GF-D8 (cell line): ENCODE results near the gene TUNAR.
"Not testable (repeated sequence)": the region's sequence is repeated elsewhere in the genome, so short reads cannot be mapped to it uniquely, and the experiment has no call there.

Source experiments
- DNase-seq: peaks from one replicate; lab custom pipeline; 2025; lab: John Stamatoyannopoulos, UW

TUNAR gene

DNA sequence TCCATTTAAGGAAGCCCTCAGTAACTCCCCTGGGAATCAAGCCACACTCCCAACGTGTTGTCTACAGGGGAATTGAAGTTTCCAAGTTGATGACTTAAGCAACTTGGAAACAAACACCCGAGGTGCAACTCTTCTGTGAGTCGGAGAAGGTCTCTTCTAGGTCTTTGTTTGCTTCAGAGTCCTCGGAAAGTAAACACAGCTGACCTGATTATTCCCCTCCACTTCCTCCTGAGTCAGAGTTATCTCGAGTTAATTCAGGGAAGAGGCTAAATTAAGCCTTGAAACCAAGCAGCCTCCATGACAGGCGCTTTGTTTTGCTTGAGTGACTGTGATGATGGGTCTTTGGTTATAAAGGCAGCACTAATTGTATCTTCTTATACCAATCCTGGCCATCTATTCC, 41.8 kb downstream of the TUNAR start:
- no peak for DNase-seq

DNA sequence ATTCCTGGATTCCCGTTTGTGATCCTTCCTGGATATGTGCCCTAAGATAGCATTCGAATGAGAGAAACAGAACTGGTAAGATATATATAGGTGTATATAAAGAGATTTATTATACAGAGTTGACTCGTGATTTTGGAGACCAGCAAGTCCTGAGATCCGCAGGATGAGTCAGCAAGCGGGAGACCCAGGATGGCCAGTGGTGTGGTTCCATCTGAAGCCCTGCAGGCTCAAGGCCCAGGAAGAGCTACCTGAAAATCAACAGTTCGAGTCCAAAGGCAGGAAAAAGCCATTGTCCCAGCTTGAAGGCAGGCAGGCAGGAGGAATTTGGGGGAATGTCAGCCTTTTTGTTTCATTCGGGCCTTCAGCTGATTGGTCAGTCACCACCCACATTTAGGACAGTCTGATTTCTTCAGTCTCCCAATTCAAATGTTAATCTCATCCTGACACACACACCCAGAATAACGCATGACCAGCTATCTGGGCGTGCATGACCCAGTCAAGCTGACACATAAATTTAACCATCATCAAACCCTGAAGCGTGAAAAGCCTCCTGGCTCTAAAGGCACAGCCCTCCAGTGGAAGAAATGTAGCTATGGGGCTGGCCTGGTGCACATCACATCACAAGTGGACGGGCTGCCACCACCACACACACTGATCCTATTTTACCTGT, 44.3 kb downstream of the TUNAR start:
- DNase-seq, result no peak

DNA sequence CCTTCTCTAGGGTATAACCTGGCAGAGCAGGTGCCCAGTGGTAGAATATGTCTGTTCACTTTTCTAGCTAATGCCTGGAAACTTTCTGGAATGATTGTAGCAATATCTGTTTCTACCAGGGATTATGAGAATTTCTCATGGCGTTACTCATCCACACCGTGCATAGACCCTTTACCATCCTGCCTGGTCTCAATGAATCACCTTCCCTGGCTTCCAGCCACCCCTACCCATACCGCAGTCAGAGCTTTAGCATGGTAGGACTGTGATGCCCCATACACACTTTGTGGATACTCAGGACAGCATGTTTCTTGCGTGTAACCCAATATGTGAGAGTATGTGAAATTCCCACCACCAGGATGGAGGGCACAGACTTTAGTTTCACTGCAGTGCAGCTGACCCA, 45.4 kb downstream of the TUNAR start:
- DNase-seq, result no peak

DNA sequence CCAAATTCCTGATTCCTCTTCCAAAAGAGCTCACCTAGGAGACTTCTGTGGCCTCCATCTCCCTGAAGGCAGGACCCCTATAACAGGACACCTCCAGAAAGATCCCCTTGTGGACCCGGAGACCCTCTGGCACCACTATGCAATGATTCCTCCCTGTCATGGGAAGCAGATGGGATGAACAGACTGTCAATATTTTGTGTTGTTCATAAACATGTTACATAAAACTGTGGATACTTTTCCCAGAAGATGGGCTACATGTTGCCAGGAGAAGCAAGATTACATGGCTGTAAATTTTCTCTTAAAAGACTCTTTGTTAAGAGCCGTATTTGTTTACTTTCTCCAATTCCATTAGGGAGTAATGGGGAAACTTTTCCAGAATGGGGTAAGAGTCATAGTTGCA, 52.1 kb downstream of the TUNAR start:
- DNase-seq, result no peak

DNA sequence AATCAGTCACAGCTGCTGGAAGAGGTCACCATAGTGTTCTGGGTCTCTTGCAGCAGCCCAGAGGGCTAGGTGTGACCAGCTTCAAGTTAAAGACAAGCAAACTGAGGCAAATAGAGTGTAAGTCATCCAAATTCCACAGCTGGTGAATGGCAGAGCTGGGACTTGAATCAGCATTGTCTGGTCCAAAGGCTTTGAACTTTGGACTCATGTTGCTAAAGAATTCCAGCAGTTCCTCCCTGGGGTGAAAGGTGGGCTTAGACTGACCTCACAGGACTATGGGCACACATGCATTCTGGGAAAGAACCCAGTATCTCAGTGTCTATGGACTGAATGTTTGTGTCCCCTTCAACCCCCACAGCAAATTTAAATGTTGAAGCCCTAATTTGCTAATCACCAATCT, 54.8 kb downstream of the TUNAR start:
- DNase-seq, result no peak

DNA sequence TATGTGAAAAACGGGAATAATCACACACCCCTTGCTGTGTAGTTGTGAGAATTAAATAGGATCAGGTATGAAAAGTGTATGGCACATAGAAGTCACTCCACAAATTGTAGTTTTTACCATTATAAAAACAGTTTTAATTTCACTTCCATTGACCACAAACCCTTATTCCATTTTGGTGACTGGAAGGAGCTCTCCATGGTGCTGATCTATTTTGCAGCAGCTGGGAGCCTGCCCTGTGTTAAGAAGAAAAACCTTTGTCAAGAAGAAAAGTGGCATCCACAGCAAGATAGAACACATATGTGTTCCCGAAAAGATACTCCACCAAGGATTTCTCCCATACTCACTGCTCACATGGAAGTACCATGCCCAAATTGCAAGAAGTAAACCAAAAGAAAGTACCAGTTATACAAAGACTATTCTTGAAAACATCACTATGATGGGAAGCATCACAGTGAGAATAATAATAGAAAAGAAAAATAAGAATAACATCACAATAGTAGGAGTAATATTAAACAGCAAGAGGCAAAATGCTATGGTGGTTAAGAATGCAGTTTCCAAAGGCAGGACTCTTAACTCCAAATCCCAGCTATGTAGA, 58.7 kb downstream of the TUNAR start:
- no peak for DNase-seq

DNA sequence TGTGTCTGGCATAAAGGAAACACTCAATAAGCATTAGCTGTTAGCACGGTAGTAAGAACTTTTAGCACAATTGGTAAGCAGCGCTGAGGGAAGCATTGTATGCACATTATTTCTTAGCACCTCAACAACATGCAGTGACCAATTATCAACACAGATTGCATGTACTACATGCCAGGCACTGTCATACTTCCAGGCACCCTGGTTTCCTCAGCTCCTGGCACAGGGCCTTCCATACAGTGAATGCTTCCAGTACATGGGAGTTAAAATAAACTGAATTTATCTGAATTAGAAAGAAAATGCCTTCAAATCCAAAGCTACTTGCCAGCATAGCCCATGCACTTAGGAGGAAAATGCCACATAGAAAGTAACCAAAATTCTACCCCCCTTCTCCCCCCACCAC, 59.4 kb downstream of the TUNAR start:
- no peak for DNase-seq

GRCh38 chr14:95939335-95939734, 62.7 kb downstream of the TUNAR start:
- DNase-seq, result no peak

DNA sequence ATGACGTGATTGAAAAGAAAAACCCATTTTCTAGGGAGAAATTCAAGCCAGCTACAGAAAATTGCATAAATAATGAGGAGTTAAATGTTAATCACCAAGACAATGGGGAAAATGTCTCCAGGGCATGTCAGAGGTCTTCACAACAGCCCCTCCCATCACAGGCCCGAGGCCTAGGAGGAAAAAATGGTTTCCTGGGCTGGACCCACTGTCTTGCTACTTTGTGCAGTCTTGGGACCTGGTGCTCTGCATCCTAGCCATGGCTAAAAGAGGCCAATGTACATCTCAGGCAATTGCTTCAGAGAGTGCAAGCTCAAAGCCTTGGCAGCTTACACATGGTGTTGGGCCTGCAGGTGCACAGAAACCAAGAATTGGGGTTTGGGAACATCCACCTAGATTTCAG, 65.3 kb downstream of the TUNAR start:
- DNase-seq, result no peak

DNA sequence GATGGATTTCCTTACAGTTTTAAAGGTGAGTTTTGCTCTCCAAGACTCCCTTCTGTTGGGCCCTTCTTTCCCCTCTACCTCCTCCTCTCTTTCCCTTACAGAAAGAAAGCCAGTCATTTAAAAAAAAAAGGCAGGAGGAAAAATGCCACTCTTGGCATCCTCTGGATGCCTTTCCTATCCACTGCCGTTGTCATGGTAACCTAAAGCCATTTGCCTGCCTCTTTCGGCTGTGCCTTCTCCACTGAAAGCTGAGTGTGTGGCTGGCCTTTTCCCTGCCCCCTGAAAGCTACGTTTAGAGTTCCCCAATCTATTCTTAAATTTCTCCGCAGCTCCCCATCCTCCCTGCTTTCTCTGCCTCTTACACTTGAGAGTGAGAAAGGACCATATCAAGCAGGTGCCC, 67.1 kb downstream of the TUNAR start:
- no peak for DNase-seq

- DNase-seq, result no peak
These were observed 67.8 kb downstream of the TUNAR start for GRCh38 chr14:95944462-95944861.

- no peak for DNase-seq
These were observed 70.2 kb downstream of the TUNAR start for GRCh38 chr14:95946867-95947266.

DNA sequence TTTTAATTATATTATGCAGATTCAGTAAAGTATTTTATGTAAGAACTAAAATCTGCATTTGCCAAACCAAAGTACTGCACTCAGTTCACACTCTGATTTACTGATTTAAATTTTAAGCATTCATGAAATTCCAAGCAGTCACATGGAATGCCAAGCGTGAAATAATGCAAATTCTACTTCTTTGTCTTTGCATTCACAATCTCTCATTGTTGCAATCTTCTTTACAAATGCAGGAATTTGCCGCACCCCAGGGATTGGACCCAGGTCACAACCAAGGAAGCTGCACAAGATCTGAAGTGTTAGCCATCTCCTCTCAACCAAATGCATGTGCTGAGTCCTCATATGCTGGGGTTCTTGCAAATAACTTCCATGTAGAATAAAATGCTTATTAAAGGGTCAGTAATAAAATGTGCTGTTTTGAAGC, 71.9 kb downstream of the TUNAR start:
- no peak for DNase-seq

DNA sequence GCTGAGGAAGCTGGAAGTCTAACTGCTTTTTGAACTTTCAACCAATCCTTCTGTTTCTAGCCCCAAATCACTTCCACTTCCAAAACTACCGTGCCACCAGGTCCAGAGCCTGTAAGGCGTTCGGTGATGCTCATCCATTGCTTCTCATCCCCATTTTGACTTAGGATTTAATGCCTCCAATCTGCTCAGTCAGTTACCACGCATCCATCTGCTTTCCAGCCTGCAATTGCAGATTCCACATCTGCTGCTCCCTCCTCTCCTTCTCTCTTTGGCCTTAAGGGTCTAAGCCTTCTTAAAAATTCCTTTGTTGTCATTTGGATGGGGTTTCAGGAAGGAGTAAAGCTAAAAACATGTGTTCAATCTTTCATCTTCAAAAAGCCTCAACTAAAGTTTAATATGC, 74.7 kb downstream of the TUNAR start:
- DNase-seq, result no peak

DNA sequence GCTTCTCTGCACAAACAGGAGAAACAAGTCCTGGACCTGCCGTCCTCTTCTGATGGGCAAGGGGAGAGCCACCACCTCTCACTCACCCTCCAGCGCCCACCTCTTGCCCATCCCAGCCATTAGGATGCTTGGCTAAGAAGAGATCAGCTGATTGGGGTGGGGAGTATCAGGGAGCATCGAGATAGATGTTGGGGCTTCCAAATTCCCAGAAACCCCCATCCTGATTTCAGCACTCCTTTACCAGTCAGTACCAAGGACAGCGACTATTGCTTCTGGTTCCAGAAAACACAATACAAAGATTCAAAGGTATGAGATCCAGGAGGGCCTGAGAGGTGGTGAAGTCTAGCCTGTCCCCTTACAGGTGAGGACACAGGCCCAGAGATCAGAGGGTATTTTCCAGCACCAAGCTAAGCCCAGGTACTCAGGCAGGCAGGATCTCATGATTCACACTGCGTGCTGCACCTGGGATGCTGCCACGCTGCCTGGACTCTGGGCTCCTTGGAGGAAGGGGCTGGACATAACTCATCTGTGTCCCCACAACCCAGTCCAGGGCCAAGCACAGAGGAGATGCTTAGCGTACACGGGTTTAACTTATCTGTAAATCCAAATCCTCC, 76.6 kb downstream of the TUNAR start:
- no peak for DNase-seq

GRCh38 chr14:95956601-95957460, 80.2 kb downstream of the TUNAR start:
- DNase-seq, result no peak

DNA sequence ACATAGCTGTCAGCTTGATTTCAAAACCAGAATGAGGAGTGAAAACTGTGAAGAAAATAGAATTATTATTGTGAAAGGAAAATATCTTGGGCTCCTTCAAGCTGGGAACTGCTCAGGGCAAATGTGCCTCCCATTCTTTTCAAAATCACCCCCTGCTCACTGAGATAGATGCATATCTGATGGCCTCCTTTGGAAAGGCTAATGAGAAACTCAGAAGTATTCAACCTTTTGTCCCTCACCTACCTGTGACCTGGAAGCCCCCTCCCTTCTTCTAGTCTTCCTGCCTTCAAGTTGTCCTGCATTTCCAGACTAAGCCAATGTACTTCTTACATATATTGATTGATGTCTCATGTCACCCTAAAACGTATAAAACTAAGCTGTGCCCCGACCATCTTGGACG, 81.5 kb downstream of the TUNAR start:
- no peak for DNase-seq

- no peak for DNase-seq
These were observed 82.7 kb downstream of the TUNAR start for GRCh38 chr14:95959317-95959716.

GRCh38 chr14:95961481-95961880, 84.8 kb downstream of the TUNAR start:
- no peak for DNase-seq

- DNase-seq, result no peak
These were observed 88.3 kb downstream of the TUNAR start for GRCh38 chr14:95964901-95965300.

- DNase-seq, result not testable (repeated sequence)
These were observed 91.4 kb downstream of the TUNAR start for GRCh38 chr14:95968048-95968447.
